HepG2 (cell line): ENCODE measurements around the gene SLC9A5. TPM values are rescaled to one million over a fixed set of nuclear protein-coding genes. Genes with fewer than 3 reads are reported as not detected.

ENCODE experiments used
- ATAC-seq: fragments of 200-7000 bp; cut with Tn5 transposase; 3 replicates; pipeline ENCODE4 v1.9.1; 2020; ENCODE audit warnings: mild to moderate bottlenecking, moderate library complexity
- BruUV-seq: library from RNA; stranded (reverse); fragments of 400-500 nt; replicated peaks from 2 replicates; lab custom pipeline; 2021; lab: Mats Ljungman, UMichigan
- CTCF ChIA-PET: fragments of 300-600 bp; formaldehyde crosslinking; extraction: SDS; loops from one replicate; lab custom pipeline; 2021; ENCODE audit warnings: low total read pairs, inconsistent platforms, low intra/inter-chr PET ratio; lab: Yijun Ruan, JAX
- POLR2A ChIA-PET: fragments of 350-600 bp; sonication (Branson Sonifier 250); formaldehyde crosslinking; loops from one replicate; lab custom pipeline; 2020; ENCODE audit warnings: antibody characterized with exemption, inconsistent platforms; lab: Yijun Ruan, JAX
- DNase-seq: peaks from one replicate; pipeline ENCODE4 v3.0.0-alpha.2; 2015; ENCODE audit warnings: low spot score
- FAIRE-seq: peaks from 3 replicates; lab custom pipeline; 2011; peaks lifted over from hg19 to GRCh38; lab: Jason Lieb, UNC
- H2AFZ ChIP-seq: one replicate; pipeline ENCODE4 v1.6.1; 2011; ENCODE audit warnings: low read length, inconsistent platforms
- H3K27ac ChIP-seq: fragments of 300-600 bp; 3 replicates; pipeline ENCODE4 v1.8.0; 2011; ENCODE audit warnings: mixed run types, mild to moderate bottlenecking, mixed read lengths, low read length, inconsistent platforms; ENCODE audit not compliant: insufficient read depth; ENCODE audit errors: extremely low read length
- H3K27me3 ChIP-seq, 2 experiments: fragments of 200-600 bp in 1 of 2; 2 replicates in 1 of 2; 3 replicates in 1 of 2; pipeline versions ENCODE4 v1.6.0 to v1.8.0; 2011; ENCODE audit warnings: low read length in 2 of 2, mild to moderate bottlenecking in 2 of 2, moderate library complexity in 2 of 2, inconsistent platforms in 1 of 2; ENCODE audit not compliant: insufficient read depth in 2 of 2, control insufficient read depth in 1 of 2
- H3K36me3 ChIP-seq, 2 experiments: fragments of 200-600 bp in 1 of 2; replicated peaks in 1 of 2; 2 replicates in 1 of 2; 3 replicates in 1 of 2; pipeline versions ENCODE4 v1.5.1 to v1.8.0; 2011; ENCODE audit warnings: low read length in 2 of 2, inconsistent platforms in 1 of 2; ENCODE audit not compliant: insufficient read depth in 2 of 2, control insufficient read depth in 1 of 2
- H3K4me1 ChIP-seq: 2 replicates; pipeline ENCODE4 v1.5.1; 2012; ENCODE audit warnings: low read length, inconsistent platforms; ENCODE audit not compliant: insufficient read depth
- H3K4me2 ChIP-seq: 2 replicates; pipeline ENCODE4 v1.6.0; 2011; ENCODE audit warnings: low read depth, low read length, inconsistent platforms
- H3K4me3 ChIP-seq, 3 experiments: fragments of 200-600 bp in 1 of 3; sonication (generic), shearing (Covaris generic) in 1 of 3; replicated peaks in 1 of 3; 2 replicates each; pipeline ENCODE4 v1.5.1; 2011 to 2016; ENCODE audit warnings: low read length in 3 of 3, inconsistent platforms in 2 of 3, low read depth in 2 of 3, mild to moderate bottlenecking in 2 of 3, control low read depth in 1 of 3, mixed read lengths in 1 of 3; ENCODE audit not compliant: insufficient read depth in 1 of 3
- H3K79me2 ChIP-seq: one replicate; pipeline ENCODE4 v1.6.1; 2011; ENCODE audit warnings: low read length, inconsistent platforms; ENCODE audit not compliant: insufficient read depth
- H3K9ac ChIP-seq: 2 replicates; pipeline ENCODE4 v1.6.0; 2011; ENCODE audit warnings: mild to moderate bottlenecking, low read depth, low read length, inconsistent platforms; ENCODE audit not compliant: insufficient read depth
- H3K9me3 ChIP-seq: 2 replicates; pipeline ENCODE4 v1.5.1; 2012; ENCODE audit warnings: mild to moderate bottlenecking, low read length
- H4K20me1 ChIP-seq: 2 replicates; pipeline ENCODE4 v1.6.0; 2011; ENCODE audit warnings: inconsistent platforms, mild to moderate bottlenecking, low read length, moderate library complexity; ENCODE audit not compliant: insufficient read depth
- AGO2 ChIP-seq: fragments of 200-400 bp; formaldehyde crosslinking; optimal IDR thresholded peaks from 2 replicates; pipeline ENCODE3; 2017; ENCODE audit warnings: mild to moderate bottlenecking, low read depth, low read length, moderate library complexity
- BORCS8-MEF2B ChIP-seq: sonication (generic); formaldehyde crosslinking; IDR thresholded peaks from 2 replicates; pipeline ENCODE4 v1.8.0; 2022; ENCODE audit warnings: mild to moderate bottlenecking, missing genetic modification reagents
- MXD4 ChIP-seq: IDR thresholded peaks from 2 replicates; pipeline ENCODE4 v1.6.1; 2016; ENCODE audit warnings: mild to moderate bottlenecking, missing biosample characterization, missing genetic modification reagents
- RBFOX2 ChIP-seq: fragments of 200-400 bp; formaldehyde crosslinking; IDR thresholded peaks from 2 replicates; pipeline ENCODE4 v1.6.1; 2017; ENCODE audit warnings: low read depth, mild to moderate bottlenecking, low read length
- SIX1 ChIP-seq: sonication (generic); formaldehyde crosslinking; IDR thresholded peaks from 2 replicates; pipeline ENCODE4 v1.4.0; 2020; ENCODE audit warnings: missing genetic modification reagents, borderline replicate concordance
- ZNF619 ChIP-seq: sonication (generic); formaldehyde crosslinking; IDR thresholded peaks from 2 replicates; pipeline ENCODE4 v1.4.0; 2020; ENCODE audit warnings: mild to moderate bottlenecking, missing genetic modification reagents
- ZNF816 ChIP-seq: sonication (generic); formaldehyde crosslinking; IDR thresholded peaks from 2 replicates; pipeline ENCODE4 v1.8.0; 2022; ENCODE audit warnings: missing genetic modification reagents, mild to moderate bottlenecking, borderline replicate concordance
- WGBS: methylation state at CpG from one replicate; pipeline ENCODE4 v1.1.6; 2017; ENCODE audit warnings: low lambda C conversion rate; 5-methylcytosine and 5-hydroxymethylcytosine counted together
- in situ Hi-C: cut with HindIII; loops from 2 replicates; pipeline ENCODE4 v1.10.0; 2017; ENCODE audit warnings: low pct_unique_long_range_greater_than_20kb; ENCODE audit not compliant: extremely low pct_ligation_motif_present
- intact Hi-C: fragments of 100-400 bp; cut with micrococcal nuclease; formaldehyde crosslinking; loops from one replicate; pipeline ENCODE4 v1.10.0; 2022; ENCODE audit not compliant: unreplicated experiment
- polyA plus RNA-seq, 8 experiments: library from polyadenylated mRNA; depleted of rRNA in 3 of 8; stranded (reverse) in 7 of 8; unstranded in 1 of 8; fragments of >200 nt; fragmentation: Illumina TruSeq in 4 of 8; extraction: Trizol in 4 of 8; gene quantifications; 2 replicates each; pipeline versions ENCODE4 v1.2.1 to v1.2.3, GENCODE V29; 2011 to 2016; ENCODE audit warnings: low read depth in 4 of 8, missing spikeins in 1 of 8, mixed read lengths in 1 of 8; ENCODE audit not compliant: insufficient read depth in 1 of 8
- total RNA-seq, 5 experiments: library from RNA; depleted of rRNA; stranded (reverse); fragments of >200 nt; fragmentation: Illumina TruSeq; extraction: Trizol; gene quantifications; 2 replicates each; pipeline ENCODE4 v1.2.3, GENCODE V29; 2016; ENCODE audit warnings: low read depth in 1 of 5
- TF ChIP-seq, protein P1 (sequence below): sonication (generic); formaldehyde crosslinking; IDR thresholded peaks from 2 replicates; pipeline ENCODE4 v1.8.0; 2022; ENCODE audit warnings: missing genetic modification reagents, mild to moderate bottlenecking, borderline replicate concordance

SLC9A5 gene
- total and polyA plus RNA-seq, 2 of the 13 experiments (the other 11 are each of a cell fraction or from before 2014, with no cell fraction given): 0.58 to 1.4 TPM

DNA sequence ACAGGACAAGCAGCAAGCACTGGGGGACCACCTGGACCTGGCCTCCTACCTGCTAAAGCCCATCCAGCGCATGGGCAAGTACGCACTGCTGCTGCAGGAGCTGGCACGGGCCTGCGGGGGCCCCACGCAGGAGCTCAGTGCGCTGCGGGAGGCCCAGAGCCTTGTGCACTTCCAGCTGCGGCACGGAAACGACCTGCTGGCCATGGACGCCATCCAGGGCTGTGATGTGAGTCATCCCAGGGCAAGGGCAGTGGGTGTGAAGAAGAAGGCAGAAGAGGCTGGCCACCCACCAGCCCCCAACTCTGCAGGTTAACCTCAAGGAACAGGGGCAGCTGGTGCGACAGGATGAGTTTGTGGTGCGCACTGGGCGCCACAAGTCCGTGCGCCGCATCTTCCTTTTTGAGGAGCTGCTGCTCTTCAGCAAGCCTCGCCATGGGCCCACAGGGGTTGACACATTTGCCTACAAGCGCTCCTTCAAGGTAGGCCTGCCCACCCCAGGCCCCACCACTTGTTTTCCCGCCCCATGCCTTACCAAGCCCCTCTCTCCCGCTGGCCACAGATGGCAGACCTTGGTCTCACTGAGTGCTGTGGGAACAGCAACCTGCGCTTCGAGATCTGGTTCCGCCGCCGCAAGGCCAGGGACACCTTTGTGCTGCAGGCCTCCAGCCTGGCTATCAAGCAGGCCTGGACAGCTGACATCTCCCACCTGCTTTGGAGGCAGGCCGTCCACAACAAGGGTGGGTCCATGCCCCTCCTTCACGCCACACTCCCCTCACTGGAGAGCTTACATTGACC, 37.9 kb downstream of the SLC9A5 start:
- H3K4me3 ChIP-seq: no peak overlapping the region
- no peak overlapping the region for H3K9ac ChIP-seq
- POLR2A ChIA-PET: no interaction called here
- H3K4me1 ChIP-seq: no peaks in the 10 kb centered on the region
- no peak for ATAC-seq
- no peaks in the 10 kb centered on the region for H3K9me3 ChIP-seq
- H4K20me1 ChIP-seq: no peaks in the 10 kb centered on the region
- no peaks in the 10 kb centered on the region for H3K79me2 ChIP-seq
- FAIRE-seq: no peak
- in situ Hi-C loops: no loop called here
- TF ChIP-seq ZNF816 (CRISPR knock-in tag) (no peak), RBFOX2 (peak; percentile 35; the same call in 1 of the 2 replicates), AGO2 (peak; percentile 40)
- TF ChIP-seq, all 625 proteins: peak for 2
- DNase-seq: no peak
- H3K27ac ChIP-seq: no peak overlapping the region
- H3K27me3 ChIP-seq: no peaks in the 10 kb centered on the region
- H3K36me3 ChIP-seq: no peaks in the 10 kb centered on the region
- intact Hi-C loops: no loop called here
- H2AFZ ChIP-seq: no peak overlapping the region
- CTCF ChIA-PET: no interaction called here
- no peak overlapping the region for H3K4me2 ChIP-seq
- 90% methylated on average over 22 of the region's 28 CpGs for whole genome bisulfite sequencing
- BruUV-seq: no TSS peak

DNA sequence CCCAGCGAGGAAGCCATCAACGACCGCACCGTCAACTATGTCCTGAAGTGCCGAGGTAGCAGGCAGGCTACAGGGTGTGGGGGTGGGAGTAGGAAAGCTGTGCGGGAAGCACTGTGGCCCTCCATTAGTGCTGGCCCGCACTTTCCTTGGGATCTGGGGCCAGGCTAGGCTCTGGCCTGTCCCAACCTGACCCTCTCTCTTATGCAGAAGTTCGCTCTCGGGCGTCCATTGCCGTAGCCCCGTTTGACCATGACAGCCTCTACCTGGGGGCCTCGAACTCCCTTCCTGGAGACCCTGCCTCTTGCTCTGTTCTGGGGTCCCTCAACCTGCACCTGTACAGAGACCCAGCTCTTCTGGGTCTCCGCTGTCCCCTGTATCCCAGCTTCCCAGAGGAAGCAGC, 39.2 kb downstream of the SLC9A5 start:
- Histone ChIP-seq H3K4me1 (no peaks in the 10 kb centered on the region), H3K9me3 (no peaks in the 10 kb centered on the region), H3K4me2 (no peak overlapping the region), H3K27ac (no peak overlapping the region), H3K4me3 (no peak overlapping the region), H3K27me3 (peaks cover 0 to 3% of the 10 kb centered on the region in 2 experiments; a peak in 1 of 5 replicates), H3K9ac (no peak overlapping the region), H4K20me1 (no peaks in the 10 kb centered on the region), H2AFZ (no peak overlapping the region), H3K79me2 (no peaks in the 10 kb centered on the region), H3K36me3 (no peaks in the 10 kb centered on the region)
- no peak for ATAC-seq
- TF ChIP-seq ZNF619 (no peak), MXD4 (CRISPR knock-in tag) (no peak), BORCS8-MEF2B (no peak), SIX1 (no peak)
- TF ChIP-seq, protein P1, sequence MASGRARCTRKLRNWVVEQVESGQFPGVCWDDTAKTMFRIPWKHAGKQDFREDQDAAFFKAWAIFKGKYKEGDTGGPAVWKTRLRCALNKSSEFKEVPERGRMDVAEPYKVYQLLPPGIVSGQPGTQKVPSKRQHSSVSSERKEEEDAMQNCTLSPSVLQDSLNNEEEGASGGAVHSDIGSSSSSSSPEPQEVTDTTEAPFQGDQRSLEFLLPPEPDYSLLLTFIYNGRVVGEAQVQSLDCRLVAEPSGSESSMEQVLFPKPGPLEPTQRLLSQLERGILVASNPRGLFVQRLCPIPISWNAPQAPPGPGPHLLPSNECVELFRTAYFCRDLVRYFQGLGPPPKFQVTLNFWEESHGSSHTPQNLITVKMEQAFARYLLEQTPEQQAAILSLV (CRISPR knock-in tag): no peak
- ChIA-PET CTCF (no interaction called here), POLR2A (no interaction called here)
- no peak for DNase-seq
- no TSS peak for BruUV-seq
- 95% methylated on average over 14 of the region's 14 CpGs for WGBS
- in situ Hi-C loops (no loop called here), intact Hi-C loops (no loop called here)
- no peak for FAIRE-seq
